ENCODE data around the gene PACS2.

PACS2 gene

DNA sequence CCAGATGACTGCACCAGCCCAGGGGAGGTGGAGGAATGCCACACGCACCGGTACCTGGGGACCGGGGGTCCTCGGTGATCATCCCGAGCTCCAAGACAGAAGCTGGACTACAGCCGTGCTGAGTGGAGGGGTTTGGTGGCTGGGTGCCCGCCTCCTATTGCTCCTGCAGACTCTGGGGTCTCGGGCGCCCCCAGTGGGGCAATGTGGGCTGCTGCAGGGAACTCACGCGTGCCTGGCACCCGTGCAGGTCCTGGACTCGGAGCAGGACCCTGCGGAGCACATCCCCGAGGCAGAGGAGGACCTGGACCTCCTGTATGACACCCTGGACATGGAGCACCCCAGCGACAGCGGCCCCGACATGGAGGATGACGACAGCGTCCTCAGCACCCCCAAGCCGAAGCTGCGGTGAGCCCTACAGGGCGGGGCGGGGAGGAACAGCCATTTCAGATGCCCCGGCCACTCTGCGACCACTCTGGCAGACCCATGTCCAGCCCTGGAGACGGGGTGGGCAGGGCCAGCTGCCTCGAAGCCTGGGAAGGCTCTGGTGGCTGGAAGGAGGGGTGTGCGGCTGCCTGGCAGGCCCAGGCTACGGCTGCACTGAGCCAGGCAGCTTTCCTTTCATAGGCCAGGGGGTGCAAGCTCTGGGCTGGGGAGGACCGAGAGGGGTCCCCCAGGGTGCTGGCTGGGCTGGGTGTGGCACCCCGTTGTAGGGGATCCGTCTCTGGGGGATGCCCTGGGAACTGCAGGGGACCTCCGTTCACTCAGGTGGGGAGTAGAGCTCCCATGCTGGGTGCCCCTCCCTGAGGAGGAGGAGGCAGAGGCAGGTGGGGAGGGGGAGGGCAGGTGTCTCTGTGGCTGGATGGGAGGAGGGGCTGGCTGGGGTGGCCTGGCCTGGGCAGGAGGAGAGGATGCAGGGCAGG, 62.2 kb downstream of the PACS2 start:
- DNase-seq (ENCODE audit: low read depth, low spot score): no peak
- POLR2A ChIA-PET: no interaction called here
- no peak for TF ChIP-seq CTCF (IDR thresholded peaks at IDR 0.05; ENCODE audit: insufficient read depth, low read length, missing control alignments)
- CTCF ChIA-PET: interaction anchor here (0.8 to 2.9 kb wide), 4 partner anchors 9 to 113 kb away, joined by 3 to 11 read pairs (median 3); no protein-coding TSS in a partner anchor
- no peak overlapping the region for H3K4me3 ChIP-seq (ENCODE audit: low read depth, low read length)

DNA sequence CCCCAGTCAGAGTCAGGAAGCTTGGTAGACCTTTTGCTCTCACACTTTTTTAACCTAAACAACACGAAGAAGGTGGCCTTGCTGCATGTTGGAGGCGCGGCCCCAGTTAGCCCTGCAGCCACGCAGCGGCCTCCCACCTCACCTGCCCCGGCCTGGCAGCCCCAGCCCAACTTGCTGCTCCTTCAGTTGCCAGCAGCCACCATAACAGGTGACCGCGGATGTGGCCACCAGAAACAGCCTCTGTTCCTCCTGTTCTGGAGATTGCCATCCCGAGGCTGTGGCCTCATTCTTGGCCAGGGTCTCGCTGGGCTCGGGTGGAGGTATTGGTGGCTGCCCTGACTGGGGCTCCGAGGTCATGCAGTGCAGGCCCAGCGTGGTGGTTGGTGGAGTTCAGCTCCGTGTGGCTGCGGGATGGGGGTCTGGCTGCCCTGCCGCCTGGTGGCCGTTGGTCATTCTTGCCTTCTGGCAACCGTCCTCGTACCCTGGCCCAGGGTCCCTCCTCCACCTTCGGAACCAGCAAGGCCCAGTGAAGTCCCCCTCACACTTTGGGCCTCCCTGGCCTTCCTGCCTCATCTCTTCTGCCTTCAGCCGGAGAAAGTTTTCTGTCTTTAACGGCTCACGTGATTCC, 63.1 kb downstream of the PACS2 start:
- ChIA-PET POLR2A (no interaction called here), CTCF (interaction anchor here (0.8 to 1.3 kb wide), 3 partner anchors 9 to 112 kb away, joined by 3 read pairs; no protein-coding TSS in a partner anchor)
- DNase-seq (ENCODE audit: low read depth, low spot score): no peak
- no peak for TF ChIP-seq CTCF (IDR thresholded peaks at IDR 0.05; ENCODE audit: insufficient read depth, low read length, missing control alignments)
- H3K4me3 ChIP-seq (ENCODE audit: low read depth, low read length): no peak overlapping the region

GRCh38 chr14:105378199-105378598, 63.7 kb downstream of the PACS2 start:
- no peak overlapping the region for H3K4me3 ChIP-seq (ENCODE audit: low read depth, low read length)
- DNase-seq (ENCODE audit: low read depth, low spot score): no peak
- POLR2A ChIA-PET: no interaction called here
- TF ChIP-seq CTCF (IDR thresholded peaks at IDR 0.05; ENCODE audit: insufficient read depth, low read length, missing control alignments): no peak
- CTCF ChIA-PET: no interaction called here

- ChIA-PET POLR2A (no interaction called here), CTCF (interaction anchor here (1.1 to 4.0 kb wide), 2 partner anchors 8 to 10 kb away, joined by 3 to 19 read pairs; no protein-coding TSS in a partner anchor)
- no peak for TF ChIP-seq CTCF (IDR thresholded peaks at IDR 0.05; ENCODE audit: insufficient read depth, low read length, missing control alignments)
- no peak for DNase-seq (ENCODE audit: low read depth, low spot score)
- H3K4me3 ChIP-seq (ENCODE audit: low read depth, low read length): no peak overlapping the region
Measured at GRCh38 chr14:105378873-105379685, 64.5 kb downstream of the PACS2 start.

- no peak for DNase-seq (ENCODE audit: low read depth, low spot score)
- CTCF ChIA-PET: interaction anchor here (1.1 to 4.0 kb wide), 2 partner anchors 9 to 11 kb away, joined by 3 to 19 read pairs; no protein-coding TSS in a partner anchor
- POLR2A ChIA-PET: no interaction called here
- H3K4me3 ChIP-seq (ENCODE audit: low read depth, low read length): no peak overlapping the region
- TF ChIP-seq CTCF (IDR thresholded peaks at IDR 0.05; ENCODE audit: insufficient read depth, low read length, missing control alignments): no peak
Measured at GRCh38 chr14:105379946-105380345, 65.4 kb downstream of the PACS2 start.
